ENCODE data around the gene CEP97. TPM values are rescaled to one million over a fixed set of nuclear protein-coding genes. Genes with fewer than 3 reads are reported as not detected.

CEP97 gene, protein sequence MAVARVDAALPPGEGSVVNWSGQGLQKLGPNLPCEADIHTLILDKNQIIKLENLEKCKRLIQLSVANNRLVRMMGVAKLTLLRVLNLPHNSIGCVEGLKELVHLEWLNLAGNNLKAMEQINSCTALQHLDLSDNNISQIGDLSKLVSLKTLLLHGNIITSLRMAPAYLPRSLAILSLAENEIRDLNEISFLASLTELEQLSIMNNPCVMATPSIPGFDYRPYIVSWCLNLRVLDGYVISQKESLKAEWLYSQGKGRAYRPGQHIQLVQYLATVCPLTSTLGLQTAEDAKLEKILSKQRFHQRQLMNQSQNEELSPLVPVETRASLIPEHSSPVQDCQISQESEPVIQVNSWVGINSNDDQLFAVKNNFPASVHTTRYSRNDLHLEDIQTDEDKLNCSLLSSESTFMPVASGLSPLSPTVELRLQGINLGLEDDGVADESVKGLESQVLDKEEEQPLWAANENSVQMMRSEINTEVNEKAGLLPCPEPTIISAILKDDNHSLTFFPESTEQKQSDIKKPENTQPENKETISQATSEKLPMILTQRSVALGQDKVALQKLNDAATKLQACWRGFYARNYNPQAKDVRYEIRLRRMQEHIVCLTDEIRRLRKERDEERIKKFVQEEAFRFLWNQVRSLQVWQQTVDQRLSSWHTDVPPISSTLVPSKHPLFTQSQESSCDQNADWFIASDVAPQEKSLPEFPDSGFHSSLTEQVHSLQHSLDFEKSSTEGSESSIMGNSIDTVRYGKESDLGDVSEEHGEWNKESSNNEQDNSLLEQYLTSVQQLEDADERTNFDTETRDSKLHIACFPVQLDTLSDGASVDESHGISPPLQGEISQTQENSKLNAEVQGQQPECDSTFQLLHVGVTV
- 7.3 and 7.9 TPM in 2 replicates for total RNA-seq

DNA sequence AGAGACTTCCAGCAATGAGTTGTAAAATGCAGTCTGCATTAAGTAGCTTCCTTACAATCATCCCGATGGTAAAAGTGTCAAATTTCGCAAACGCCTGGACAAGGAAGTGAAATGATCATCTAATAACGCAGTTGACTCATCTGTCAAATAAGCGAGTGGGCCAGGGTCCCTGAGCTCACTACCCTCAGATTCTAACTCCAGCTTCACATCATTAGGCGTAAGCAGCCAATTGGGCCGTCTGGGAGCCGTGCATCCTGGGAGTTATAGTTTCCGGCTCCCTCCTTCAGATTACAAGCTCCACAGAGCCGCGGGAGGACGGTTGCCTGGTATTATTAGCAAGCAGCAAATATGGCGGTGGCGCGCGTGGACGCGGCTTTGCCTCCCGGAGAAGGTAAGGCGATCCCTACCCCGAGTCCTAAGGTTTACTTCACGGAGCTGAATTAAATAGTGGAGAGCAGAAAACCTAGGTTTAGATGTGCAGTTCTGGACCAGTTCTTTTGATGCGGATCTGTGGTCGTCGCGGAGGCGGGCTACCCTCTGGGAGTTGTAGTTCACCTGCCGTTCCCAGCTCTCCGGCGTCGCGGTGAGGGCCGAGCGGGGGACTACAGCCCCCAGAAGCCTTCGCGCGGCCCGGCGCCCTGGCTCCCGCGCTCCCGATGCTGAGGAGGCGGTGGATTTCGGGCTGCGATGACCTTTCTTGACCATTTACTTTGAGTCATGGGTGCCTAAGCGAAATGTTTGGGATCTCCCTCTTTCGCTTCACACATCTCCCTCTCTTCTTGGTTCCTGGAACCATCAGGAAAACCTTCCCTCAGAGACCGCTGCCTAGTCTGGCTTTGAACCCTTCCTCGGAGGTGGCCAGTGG is at the start of gene CEP97:
CEP97 (plus strand) TSS at position 286 of the 865 bp plus-strand sequence; CDS start at position 349, 63 bp downstream.
- DNase-seq: peak; percentile 78
- POLR2A ChIA-PET: interaction anchor here (0.5 to 2.6 kb wide), 11 partner anchors 9 to 500 kb away, joined by 3 to 30 read pairs (median 5); partner anchors contain the start of genes NFKBIZ, NXPE3, PCNP and RPL24
- peak within 1 kb of the TSS; percentile 97 for H3K27ac Mint-ChIP-seq

GRCh38 chr3:101675709-101676215 is 48.7 kb upstream of the CEP97 start:
- no peak for ATAC-seq (ENCODE audit: low read depth)
- H3K36me3 Mint-ChIP-seq (ENCODE audit: low read depth): peaks cover 48% of the 10 kb centered on the region
- TF ChIP-seq, protein P1, sequence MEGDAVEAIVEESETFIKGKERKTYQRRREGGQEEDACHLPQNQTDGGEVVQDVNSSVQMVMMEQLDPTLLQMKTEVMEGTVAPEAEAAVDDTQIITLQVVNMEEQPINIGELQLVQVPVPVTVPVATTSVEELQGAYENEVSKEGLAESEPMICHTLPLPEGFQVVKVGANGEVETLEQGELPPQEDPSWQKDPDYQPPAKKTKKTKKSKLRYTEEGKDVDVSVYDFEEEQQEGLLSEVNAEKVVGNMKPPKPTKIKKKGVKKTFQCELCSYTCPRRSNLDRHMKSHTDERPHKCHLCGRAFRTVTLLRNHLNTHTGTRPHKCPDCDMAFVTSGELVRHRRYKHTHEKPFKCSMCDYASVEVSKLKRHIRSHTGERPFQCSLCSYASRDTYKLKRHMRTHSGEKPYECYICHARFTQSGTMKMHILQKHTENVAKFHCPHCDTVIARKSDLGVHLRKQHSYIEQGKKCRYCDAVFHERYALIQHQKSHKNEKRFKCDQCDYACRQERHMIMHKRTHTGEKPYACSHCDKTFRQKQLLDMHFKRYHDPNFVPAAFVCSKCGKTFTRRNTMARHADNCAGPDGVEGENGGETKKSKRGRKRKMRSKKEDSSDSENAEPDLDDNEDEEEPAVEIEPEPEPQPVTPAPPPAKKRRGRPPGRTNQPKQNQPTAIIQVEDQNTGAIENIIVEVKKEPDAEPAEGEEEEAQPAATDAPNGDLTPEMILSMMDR (IDR thresholded peaks at IDR 0.05): no peak
- H3K27me3 Mint-ChIP-seq: no peaks in the 10 kb centered on the region
- no peaks in the 10 kb centered on the region for H3K9me3 Mint-ChIP-seq
- POLR2A ChIA-PET: interaction anchor here (0.9 to 3.9 kb wide), 13 partner anchors 8 to 966 kb away, joined by 3 to 137 read pairs (median 7); partner anchors contain the start of genes CEP97, NFKBIZ, NXPE3 and PCNP
- peak overlapping the region; percentile 91 for H3K27ac Mint-ChIP-seq
- intact Hi-C loops (cut with micrococcal nuclease): loop anchor here (1.0 to 10.0 kb wide), 8 partner anchors 114 to 1415 kb away; partner anchors contain the start of genes LNP1, NIT2, SENP7 and TBC1D23
- H3K4me1 Mint-ChIP-seq: peaks cover 56% of the 10 kb centered on the region
- CTCF ChIA-PET: interaction anchor here (1.1 to 2.3 kb wide), 4 partner anchors 10 to 549 kb away, joined by 3 to 10 read pairs (median 5); partner anchors contain the start of genes CEP97, PCNP and RPL24
- DNase-seq: no peak
- H3K4me3 Mint-ChIP-seq: peak overlapping the region; percentile 93

More for the DNA sequence above, at the start of gene CEP97:
- H3K36me3 Mint-ChIP-seq (ENCODE audit: low read depth): peaks cover 19% of the 10 kb centered on the region
- ATAC-seq (ENCODE audit: low read depth): peak; percentile 92
- H3K4me3 Mint-ChIP-seq: peak within 1 kb of the TSS; percentile 98
- H3K9me3 Mint-ChIP-seq: no peaks in the 10 kb centered on the region
- TF ChIP-seq, protein P1 (IDR thresholded peaks at IDR 0.05): no peak
- H3K4me1 Mint-ChIP-seq: peaks cover 40% of the 10 kb centered on the region
- CTCF ChIA-PET: interaction anchor here (0.9 to 1.4 kb wide), 4 partner anchors 48 to 505 kb away, joined by 3 to 4 read pairs (median 3); partner anchors contain the start of gene NXPE3
- no peaks in the 10 kb centered on the region for H3K27me3 Mint-ChIP-seq
- intact Hi-C loops (cut with micrococcal nuclease): loop anchor here (1.0 to 10.0 kb wide), 12 partner anchors 29 to 1680 kb away; partner anchors contain the start of genes NXPE3, PCNP, RPL24 and SENP7

GRCh38 chr3:101676216-101676764 is 48.1 kb upstream of the CEP97 start:
- Mint-ChIP-seq H3K4me3 (peak overlapping the region; percentile 93), H3K36me3 (ENCODE audit: low read depth) (peaks cover 49% of the 10 kb centered on the region), H3K27me3 (no peaks in the 10 kb centered on the region), H3K4me1 (peaks cover 59% of the 10 kb centered on the region), H3K27ac (peak overlapping the region; percentile 96), H3K9me3 (no peaks in the 10 kb centered on the region)
- ChIA-PET POLR2A (interaction anchor here (0.9 to 3.9 kb wide), 15 partner anchors 9 to 966 kb away, joined by 3 to 137 read pairs (median 6); partner anchors contain the start of genes CEP97, NFKBIZ, NXPE3 and PCNP), CTCF (interaction anchor here (1.1 to 2.3 kb wide), 4 partner anchors 10 to 549 kb away, joined by 3 to 10 read pairs (median 5); partner anchors contain the start of genes CEP97, PCNP and RPL24)
- ATAC-seq (ENCODE audit: low read depth) (peak; percentile 89), DNase-seq (peak; percentile 96)
- intact Hi-C loops (cut with micrococcal nuclease): loop anchor here (1.0 to 10.0 kb wide), 8 partner anchors 115 to 1415 kb away; partner anchors contain the start of genes LNP1, NIT2, SENP7 and TBC1D23
- TF ChIP-seq, protein P1 (IDR thresholded peaks at IDR 0.05): no peak
